Uterus (tissue), 4 donors: ENCODE results near the gene DNAJC18. TPM values are rescaled to one million over a fixed set of nuclear protein-coding genes. Genes with fewer than 3 reads are reported as not detected.

Experiments
- DNase-seq, 2 donors: peaks; one replicate each; pipeline ENCODE4 v3.0.0-alpha.2; 2019 to 2020
- H3K27ac ChIP-seq, 2 donors: fragments of 200-600 bp; sonication (generic); 1 replicate in 1 of 2; 2 replicates in 1 of 2; pipeline ENCODE4 v1.5.1; 2016 to 2018
- H3K27me3 ChIP-seq, 2 donors: fragments of 200-600 bp; sonication (generic); one replicate each; pipeline ENCODE4 v1.5.1; 2018 to 2019; ENCODE audit warnings: control low read depth in 1 of 2
- H3K36me3 ChIP-seq, 2 donors: fragments of 200-600 bp; sonication (generic); one replicate each; pipeline ENCODE4 v1.5.1; 2019; ENCODE audit warnings: control low read depth in 1 of 2
- H3K4me1 ChIP-seq, 2 donors: fragments of 200-600 bp; sonication (generic); one replicate each; pipeline ENCODE4 v1.5.1; 2018 to 2019; ENCODE audit warnings: control low read depth in 1 of 2
- H3K4me3 ChIP-seq, 2 donors: fragments of 200-600 bp; sonication (generic); 1 replicate in 1 of 2; 2 replicates in 1 of 2; pipeline ENCODE4 v1.5.1; 2018 to 2019; ENCODE audit warnings: mild to moderate bottlenecking in 1 of 2
- H3K9me3 ChIP-seq, 2 donors: fragments of 200-600 bp; sonication (generic); one replicate each; pipeline ENCODE4 v1.5.1; 2019; ENCODE audit warnings: control low read depth in 1 of 2
- POLR2A ChIP-seq, 2 donors: fragments of 450-650 bp; IDR thresholded peaks; one replicate each; pipeline ENCODE4 v1.6.1; 2016; ENCODE audit warnings: antibody characterized with exemption in 2 of 2, mild to moderate bottlenecking in 1 of 2, moderate library complexity in 1 of 2
- intact Hi-C: fragments of 100-400 bp; cut with DNase I; formaldehyde crosslinking; loops from one replicate; pipeline ENCODE4 v1.15.1; 2023; ENCODE audit warnings: low total_unique reads
- total RNA-seq, 4 donors: library from RNA; depleted of rRNA in 3 of 4; stranded (reverse); fragments of >200 nt in 3 of 4; gene quantifications; one replicate each; pipeline versions ENCODE4 v1.1.0 to v1.2.4, GENCODE V29; 2014 to 2023
- TF ChIP-seq, protein P1 (sequence below), 4 experiments: fragments of 200-600 bp in 2 of 4; fragments of 450-650 bp in 2 of 4; sonication (generic) in 2 of 4; IDR thresholded peaks; one replicate each; pipeline ENCODE4 v1.5.1; 2016 to 2019; ENCODE audit warnings: antibody characterized with exemption in 4 of 4, mild to moderate bottlenecking in 2 of 4, moderate library complexity in 1 of 4
- donor health status: DM: yes; HTN: yes; CAD: no.

DNAJC18 gene
- total RNA-seq, 4 donors from 2014 or later, result 3.1 to 21.6 (median 12.6) TPM

DNA sequence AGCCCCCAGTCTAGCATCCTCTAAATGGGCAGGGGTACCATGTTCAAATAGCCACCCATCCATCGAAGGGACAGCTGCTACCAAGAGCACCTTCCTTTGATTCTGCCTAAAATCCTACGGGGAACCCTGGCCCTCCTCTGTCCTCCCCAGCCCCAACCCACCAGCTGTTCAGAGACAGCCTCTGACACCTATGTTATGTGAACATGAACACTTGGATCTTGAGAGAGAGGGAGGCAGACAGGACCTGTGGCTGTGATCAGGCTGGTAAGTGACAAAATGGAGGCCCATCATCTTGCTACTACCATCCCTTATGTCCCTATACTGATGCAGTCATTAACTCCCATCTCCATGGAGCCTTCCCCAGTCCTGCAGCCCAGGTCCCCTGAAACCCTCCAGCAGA is 64.4 kb downstream of the DNAJC18 start:
- DNase-seq, result peak in 1 of 2 donors; percentile 5
- H3K36me3 ChIP-seq, result no peaks in the 10 kb centered on the region
- TF ChIP-seq, protein P1, sequence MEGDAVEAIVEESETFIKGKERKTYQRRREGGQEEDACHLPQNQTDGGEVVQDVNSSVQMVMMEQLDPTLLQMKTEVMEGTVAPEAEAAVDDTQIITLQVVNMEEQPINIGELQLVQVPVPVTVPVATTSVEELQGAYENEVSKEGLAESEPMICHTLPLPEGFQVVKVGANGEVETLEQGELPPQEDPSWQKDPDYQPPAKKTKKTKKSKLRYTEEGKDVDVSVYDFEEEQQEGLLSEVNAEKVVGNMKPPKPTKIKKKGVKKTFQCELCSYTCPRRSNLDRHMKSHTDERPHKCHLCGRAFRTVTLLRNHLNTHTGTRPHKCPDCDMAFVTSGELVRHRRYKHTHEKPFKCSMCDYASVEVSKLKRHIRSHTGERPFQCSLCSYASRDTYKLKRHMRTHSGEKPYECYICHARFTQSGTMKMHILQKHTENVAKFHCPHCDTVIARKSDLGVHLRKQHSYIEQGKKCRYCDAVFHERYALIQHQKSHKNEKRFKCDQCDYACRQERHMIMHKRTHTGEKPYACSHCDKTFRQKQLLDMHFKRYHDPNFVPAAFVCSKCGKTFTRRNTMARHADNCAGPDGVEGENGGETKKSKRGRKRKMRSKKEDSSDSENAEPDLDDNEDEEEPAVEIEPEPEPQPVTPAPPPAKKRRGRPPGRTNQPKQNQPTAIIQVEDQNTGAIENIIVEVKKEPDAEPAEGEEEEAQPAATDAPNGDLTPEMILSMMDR (IDR thresholded peaks at IDR 0.05), result no peak
- no peak for TF ChIP-seq POLR2A (IDR thresholded peaks at IDR 0.05)

GRCh38 chr5:139371482-139372435 is 67.6 kb downstream of the DNAJC18 start:
- DNase-seq, result peak in 1 of 2 donors; percentile 10

More for the DNA sequence above, 64.4 kb downstream of the DNAJC18 start:
- Histone ChIP-seq H3K4me3 (no peak overlapping the region), H3K9me3 (no peaks in the 10 kb centered on the region), H3K4me1 (no peaks in the 10 kb centered on the region), H3K27me3 (no peaks in the 10 kb centered on the region), H3K27ac (no peak overlapping the region)
- intact Hi-C loops, result no loop called here

GRCh38 chr5:139369181-139369580 is 70.1 kb downstream of the DNAJC18 start:
- no peak overlapping the region for H3K27ac ChIP-seq
- intact Hi-C loops, result no loop called here
- TF ChIP-seq POLR2A (IDR thresholded peaks at IDR 0.05), result no peak
- DNase-seq, result no peak
- no peaks in the 10 kb centered on the region for H3K36me3 ChIP-seq
- no peaks in the 10 kb centered on the region for H3K9me3 ChIP-seq
- no peak overlapping the region for H3K4me3 ChIP-seq
- H3K4me1 ChIP-seq, result peaks cover 0 to 5% of the 10 kb centered on the region in 2 donors
- H3K27me3 ChIP-seq, result no peaks in the 10 kb centered on the region

More at GRCh38 chr5:139371482-139372435, 67.6 kb downstream of the DNAJC18 start:
- TF ChIP-seq, protein P1 (IDR thresholded peaks at IDR 0.05), result no peak
- no peak for TF ChIP-seq POLR2A (IDR thresholded peaks at IDR 0.05)
- intact Hi-C loops, result no loop called here
- Histone ChIP-seq H3K27me3 (no peaks in the 10 kb centered on the region), H3K36me3 (no peaks in the 10 kb centered on the region), H3K27ac (no peak overlapping the region), H3K4me1 (no peaks in the 10 kb centered on the region), H3K9me3 (no peaks in the 10 kb centered on the region), H3K4me3 (no peak overlapping the region)

DNA sequence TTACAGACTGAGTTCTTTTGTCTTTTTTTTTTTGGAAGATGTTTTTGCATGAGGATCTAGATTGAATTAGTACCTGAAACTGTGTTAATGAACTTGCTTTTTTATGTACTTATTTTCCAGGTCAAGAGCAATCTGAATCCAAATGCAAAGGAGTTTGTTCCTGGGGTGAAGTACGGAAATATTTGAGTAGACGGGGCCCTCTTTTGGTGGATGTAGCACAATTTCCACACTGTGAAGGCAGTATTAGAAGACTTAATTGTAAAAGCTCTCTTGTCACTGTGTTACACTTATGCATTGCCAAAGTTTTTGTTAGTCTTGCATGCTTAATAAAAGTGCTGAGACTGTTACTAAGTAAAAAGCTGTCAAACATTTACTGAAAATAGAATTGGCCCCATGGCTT is 70.7 kb downstream of the DNAJC18 start:
- intact Hi-C loops, result no loop called here
- Histone ChIP-seq H3K4me1 (peaks cover 0 to 5% of the 10 kb centered on the region in 2 donors), H3K9me3 (no peaks in the 10 kb centered on the region), H3K27me3 (no peaks in the 10 kb centered on the region), H3K4me3 (no peak overlapping the region), H3K36me3 (no peaks in the 10 kb centered on the region), H3K27ac (no peak overlapping the region)
- no peak for TF ChIP-seq POLR2A (IDR thresholded peaks at IDR 0.05)
- TF ChIP-seq, protein P1 (IDR thresholded peaks at IDR 0.05), result no peak
- no peak for DNase-seq

DNA sequence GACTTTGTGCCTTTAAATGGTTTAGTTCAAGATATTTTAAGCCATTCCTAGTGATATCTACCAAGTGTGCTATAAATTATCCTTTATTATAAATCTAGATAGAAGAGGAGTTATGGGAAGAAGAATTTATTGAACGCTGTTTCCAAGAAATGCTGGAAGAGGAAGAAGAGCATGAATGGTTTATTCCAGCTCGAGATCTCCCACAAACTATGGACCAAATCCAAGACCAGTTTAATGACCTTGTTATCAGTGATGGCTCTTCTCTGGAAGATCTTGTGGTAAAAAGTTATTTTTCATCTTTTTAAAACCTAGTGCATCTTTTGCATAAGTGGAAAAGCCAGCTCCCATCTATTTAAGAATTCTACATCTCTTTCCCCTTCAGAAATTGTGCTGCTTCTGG is 74.9 kb downstream of the DNAJC18 start:
- H3K36me3 ChIP-seq, result no peaks in the 10 kb centered on the region
- DNase-seq, result no peak
- no peak for TF ChIP-seq POLR2A (IDR thresholded peaks at IDR 0.05)
- TF ChIP-seq, protein P1 (IDR thresholded peaks at IDR 0.05), result no peak
- peaks cover 0 to 5% of the 10 kb centered on the region in 2 donors for H3K4me1 ChIP-seq
- H3K27me3 ChIP-seq, result no peaks in the 10 kb centered on the region
- intact Hi-C loops, result no loop called here
- no peak overlapping the region for H3K4me3 ChIP-seq
- H3K9me3 ChIP-seq, result no peaks in the 10 kb centered on the region
- peak overlapping the region; percentile 3 to 6 for H3K27ac ChIP-seq
